Germinal center (tissue), 1 donor: ENCODE results near the gene TNFRSF8.
"Not testable (repeated sequence)": the region's sequence is repeated elsewhere in the genome, so short reads cannot be mapped to it uniquely, and the experiment has no call there.

Experiments
- DNase-seq: peaks from one replicate; pipeline ENCODE4 v3.0.0; 2012; ENCODE audit warnings: mixed read lengths, low spot score

TNFRSF8 gene

DNA sequence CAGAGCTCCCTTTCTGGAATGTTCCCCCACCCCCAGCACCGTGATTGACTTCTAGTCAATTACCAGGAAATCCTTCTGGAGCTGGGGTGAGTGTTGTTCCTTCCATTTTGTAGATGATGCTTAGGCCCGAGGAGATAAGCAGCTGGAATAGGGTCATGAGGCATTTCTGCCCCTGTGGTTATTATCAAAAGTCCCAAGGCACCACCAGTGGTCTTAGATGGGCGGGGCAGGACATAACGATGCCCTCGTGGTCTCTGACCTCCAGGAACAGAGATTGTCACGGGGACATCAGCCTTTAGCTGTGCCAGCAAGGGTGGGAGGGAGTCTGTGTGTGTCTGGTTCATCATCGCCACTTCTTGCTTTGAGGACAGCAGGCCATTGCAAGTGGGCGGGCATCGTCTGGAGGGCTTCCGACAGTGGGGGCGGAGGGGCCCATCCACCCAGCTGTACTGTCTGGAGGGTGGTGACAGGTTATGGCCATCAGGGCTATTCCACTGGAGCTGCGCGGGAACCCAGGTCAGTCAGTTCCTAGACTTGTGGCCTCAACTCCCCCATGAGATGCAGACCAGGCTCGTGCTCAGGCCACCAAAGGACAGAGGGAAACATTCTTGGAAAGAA lies 22.6 kb downstream of the TNFRSF8 start:
- no peak for DNase-seq

DNA sequence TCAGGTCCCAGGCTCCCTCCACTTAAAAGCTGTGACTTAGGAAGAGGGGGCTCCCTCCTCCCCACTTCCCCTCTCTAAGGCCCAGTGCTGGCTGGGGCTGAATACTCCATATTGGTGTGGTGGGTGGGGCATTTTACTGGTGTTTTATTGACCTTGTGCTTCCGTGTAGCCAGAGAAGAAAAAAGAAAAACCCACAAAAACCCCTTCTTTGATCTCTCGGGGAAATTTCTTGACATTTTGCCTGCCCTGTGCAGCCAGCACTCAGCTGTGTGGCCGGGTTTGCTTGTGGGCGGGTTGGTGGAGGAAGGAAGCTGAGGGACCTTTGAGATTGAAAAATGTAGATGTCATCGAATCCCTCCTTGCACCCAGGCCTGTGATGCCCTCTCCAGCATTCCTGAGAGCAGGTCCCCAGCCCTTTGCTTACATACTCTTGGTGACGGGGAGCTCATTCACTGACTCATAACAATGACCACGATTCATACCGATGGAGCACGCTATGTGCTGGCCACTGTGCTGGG lies 24.8 kb downstream of the TNFRSF8 start:
- DNase-seq, result no peak

DNA sequence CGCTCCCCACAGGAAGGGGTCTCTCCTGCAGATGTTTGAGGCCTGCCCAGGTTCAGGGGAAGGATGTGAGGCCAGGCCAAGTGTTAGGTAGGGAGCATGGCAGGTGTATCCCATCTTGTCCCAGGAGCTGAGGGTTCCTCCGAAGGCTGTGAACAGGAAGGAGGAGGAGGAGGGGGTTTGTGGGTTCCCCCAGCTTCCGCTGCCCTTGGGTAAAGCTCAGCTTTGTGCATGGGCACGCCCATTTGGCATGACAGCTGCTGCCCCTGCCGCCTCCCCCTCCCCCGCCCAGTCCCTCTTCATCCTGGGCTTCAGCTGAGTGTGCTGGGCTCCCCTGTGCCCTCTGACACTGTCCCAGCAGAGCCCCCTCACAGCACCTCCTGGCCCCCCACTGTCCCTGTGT lies 25.5 kb downstream of the TNFRSF8 start:
- no peak for DNase-seq

DNA sequence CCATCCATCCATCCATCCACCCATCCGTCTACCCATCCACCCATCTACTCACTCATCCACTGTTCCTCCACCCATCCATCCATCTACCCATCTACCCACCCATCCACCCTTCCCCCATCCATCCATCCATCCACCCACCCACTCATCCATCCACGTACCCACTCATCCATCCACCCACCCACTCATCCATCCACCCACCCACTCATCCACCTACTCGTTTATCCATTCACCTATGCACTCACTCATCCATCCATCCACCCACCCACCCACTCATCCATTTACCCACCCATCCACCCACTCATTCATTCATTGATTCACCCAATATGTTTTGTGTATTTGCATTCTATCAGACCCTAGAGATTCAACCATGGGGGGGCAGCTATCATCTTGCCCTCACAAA lies 27.2 kb downstream of the TNFRSF8 start:
- DNase-seq, result no peak

DNA sequence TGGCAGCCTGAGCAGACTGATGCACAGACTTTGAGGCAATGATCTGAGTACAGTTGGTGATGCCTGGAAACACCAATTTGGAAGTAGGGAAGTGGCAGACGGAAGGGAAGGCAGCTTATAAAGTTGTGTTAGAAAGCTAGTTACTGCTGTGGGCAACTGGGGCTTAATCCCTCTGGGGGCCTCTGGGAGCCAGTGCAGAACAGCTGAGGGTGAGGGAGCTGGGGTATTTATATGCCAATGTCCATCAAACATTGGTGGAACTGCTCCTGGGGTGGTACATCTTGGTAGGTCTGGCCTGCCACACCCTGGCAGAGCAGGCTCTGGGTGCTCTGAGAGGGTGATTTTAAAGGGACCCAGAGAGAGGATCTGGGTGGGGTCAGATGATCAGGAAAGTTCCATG lies 28.1 kb downstream of the TNFRSF8 start:
- DNase-seq, result no peak

DNA sequence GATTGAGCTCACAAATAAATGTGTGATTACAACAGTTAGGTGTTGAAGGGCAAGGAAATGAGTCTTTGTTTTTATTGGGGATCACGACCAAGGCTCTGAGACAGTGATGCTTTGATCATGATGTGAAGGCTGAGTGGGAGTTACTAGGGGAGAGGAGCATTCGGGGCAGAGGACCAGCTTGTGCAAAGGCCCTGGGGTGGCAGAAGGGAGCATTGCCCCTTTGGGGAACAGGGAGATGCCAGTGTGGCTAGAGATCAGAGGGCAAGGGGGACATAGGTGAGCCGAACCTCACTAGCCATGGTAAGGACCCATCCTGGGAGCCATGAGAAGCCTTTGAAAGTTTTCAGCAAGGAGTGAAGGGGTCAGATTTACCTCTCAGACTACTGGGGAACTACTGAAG lies 31.1 kb downstream of the TNFRSF8 start:
- no peak for DNase-seq

DNA sequence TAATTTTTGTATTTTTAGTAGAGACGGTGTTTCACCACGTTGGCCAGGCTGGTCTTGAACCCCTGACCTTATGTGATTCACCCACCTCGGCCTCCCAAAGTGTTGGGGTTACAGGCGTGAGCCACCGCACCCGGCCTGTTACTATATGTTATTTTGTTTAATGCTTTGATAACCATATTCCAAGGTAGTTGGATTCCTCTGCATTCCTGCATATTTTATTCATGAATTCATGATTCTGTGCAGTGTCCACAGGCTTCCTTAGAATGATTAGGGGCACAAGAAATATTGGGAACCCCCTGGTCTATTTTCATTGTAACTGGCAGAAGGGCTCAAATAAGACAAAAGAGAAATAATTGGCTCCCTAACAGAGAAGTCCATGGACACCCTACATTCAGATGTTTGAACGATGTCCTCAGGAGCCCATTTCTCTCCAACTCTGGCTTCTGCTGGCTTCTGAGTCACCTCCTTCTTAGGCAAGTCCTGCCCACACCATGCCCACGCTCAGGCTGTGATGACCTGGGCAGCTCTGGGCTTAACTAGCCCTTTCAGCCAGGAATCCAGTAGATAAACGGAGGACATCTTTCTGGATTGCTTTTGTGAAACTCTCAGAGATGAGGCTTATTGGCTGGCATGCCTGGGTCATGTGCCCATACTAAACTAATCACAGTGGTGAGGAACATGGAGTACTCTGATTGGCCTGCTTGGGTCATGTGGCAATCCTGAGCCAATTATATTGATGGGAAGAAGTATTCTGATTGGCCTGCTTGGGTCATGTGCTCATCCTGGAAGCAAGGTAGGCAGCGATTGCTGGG lies 32.6 kb downstream of the TNFRSF8 start:
- no peak for DNase-seq

DNA sequence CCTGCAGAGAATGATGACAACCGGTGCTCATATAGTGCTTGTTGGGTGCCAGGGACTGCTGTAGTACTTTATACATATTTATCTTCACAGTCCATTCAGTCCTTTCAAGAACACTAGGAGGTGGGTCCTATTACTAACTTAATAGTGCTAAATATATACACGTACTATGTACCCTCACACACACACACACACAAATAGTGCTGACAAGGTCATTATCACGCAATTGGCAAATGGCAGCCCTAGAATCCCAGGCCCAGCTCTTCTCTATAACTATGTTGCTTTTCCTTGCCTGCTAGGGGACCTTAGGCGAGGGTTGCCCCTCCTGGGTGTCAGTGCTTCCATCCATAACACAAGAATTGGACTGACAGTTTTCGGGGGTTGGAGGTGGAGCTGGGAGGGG lies 33.5 kb downstream of the TNFRSF8 start:
- DNase-seq, result no peak

DNA sequence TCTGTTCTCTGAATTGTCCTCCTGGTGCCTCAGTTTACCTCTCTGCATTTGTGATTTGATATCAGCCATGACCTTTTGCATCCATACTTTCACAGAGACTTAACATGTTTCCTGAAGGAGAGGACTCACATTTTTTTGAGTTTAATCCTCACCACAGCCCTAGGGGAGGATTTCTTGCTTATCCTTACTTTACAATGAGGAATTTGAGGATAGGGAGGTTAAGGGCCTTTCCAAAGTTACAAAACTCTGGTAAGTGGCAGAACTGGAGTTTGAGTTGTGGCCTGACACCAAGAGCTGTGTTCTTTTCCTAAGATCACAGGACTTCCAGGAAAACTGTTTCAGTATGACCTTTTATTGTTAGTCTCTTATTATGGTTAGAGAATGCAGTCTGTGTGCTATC lies 34.2 kb downstream of the TNFRSF8 start:
- no peak for DNase-seq

DNA sequence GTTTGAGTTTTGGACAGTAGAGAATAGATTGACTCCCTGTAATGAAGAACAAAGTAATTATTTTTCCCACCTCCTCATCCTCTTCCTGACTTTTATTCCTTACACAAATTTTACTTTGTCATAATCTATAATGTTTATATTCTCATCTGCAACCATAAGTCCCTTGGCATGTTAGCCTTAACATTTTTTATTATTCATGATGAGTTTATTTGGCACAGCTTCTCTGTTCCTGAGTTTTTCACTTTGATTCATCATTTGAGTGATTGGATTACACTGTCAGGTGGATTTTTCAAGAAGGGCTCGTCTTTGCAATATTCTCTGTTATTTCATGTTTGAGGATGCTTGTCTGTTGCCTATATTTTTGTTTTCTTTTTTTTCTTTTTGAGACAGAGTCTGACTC lies 35.7 kb downstream of the TNFRSF8 start:
- DNase-seq, result no peak

DNA sequence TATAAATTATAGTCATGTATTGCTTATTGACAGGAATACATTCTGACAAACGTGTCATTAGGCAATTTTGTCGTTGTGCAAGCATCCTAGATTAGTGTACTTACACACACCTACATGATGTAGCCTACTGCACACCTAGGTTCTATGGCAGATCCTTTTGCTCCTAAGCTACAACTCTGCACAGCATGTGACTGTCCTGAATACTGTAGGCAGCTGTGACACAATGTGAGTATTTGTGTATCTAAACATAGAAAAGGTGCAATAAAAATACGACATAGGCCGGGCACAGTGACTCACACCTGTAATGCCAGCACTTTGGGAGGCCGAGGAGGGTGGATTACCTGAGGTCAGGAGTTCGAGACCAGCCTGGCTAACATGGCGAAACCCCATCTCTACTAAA lies 36.5 kb downstream of the TNFRSF8 start:
- DNase-seq, result no peak

DNA sequence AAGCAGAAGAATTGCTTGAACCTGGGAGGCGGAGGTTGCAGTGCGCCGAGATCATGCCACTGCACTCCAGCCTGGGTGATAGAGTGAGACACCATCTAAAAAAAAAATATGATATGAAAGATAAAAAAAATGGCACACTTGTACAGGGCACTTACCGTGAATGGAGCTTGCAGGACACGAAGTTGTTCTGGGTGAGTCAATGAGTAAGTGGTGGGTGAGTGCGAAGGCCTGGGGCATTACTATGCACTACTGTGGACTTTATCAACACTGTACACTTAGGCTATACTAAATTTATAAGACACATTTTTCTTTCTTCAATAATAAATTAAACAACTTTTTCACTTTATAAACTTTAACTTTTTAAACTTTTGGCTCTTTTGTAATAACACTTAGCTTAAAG lies 37.0 kb downstream of the TNFRSF8 start:
- DNase-seq, result no peak

DNA sequence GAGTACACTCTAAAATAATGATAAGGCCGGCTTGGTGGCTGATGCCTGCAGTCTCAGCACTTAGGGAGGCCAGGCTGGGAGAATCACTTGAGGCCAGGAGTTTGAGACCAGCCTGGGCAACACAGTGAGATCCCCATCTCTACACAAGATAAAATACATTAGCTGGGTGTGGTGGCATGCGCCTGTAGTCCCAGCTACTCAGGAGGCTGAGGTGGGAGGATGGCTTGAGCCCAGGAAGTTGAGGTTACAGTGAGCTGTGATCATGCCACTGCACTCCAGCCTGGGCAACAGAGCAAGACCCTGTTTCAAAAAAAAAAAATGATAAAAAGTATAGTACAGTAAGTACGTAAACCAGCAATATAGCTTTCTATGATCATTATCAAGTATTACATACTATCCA lies 38.0 kb downstream of the TNFRSF8 start:
- DNase-seq, result not testable (repeated sequence)

DNA sequence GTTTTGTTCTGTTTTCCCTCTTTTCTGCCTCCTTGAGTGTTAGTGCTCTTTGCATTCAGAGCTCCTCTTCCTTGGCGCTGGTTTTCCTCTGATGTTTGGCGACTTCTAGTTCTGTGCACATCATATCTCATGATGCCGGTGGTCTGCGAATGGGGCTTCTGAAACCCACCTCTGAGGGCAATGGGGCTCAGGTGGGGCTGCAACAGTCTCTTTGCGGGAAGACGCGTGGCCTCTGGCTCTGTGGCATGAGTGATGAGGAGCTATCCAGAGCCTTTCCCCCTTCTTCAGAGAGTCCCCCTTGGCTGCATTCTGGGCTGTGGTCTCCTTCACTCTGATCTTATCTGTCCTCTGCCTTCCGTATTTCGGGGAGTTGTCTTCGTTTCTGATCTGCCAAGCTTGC lies 39.0 kb downstream of the TNFRSF8 start:
- no peak for DNase-seq

DNA sequence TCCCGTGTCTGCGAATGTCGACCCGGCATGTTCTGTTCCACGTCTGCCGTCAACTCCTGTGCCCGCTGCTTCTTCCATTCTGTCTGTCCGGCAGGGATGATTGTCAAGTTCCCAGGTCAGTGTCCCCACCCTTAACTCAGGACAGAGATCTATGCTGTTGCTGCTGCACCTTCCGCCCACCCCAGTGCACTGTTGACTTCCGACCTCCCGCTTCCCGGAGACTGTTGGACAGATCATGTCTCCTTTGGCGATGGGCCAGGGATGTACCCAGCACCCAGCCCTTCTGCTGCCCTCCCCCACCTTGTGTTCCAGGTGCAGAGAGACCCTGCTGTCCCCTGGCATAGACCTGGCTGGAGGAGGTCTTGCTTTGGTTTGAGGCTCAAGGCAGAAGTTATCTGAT lies 41.3 kb downstream of the TNFRSF8 start:
- DNase-seq, result no peak

DNA sequence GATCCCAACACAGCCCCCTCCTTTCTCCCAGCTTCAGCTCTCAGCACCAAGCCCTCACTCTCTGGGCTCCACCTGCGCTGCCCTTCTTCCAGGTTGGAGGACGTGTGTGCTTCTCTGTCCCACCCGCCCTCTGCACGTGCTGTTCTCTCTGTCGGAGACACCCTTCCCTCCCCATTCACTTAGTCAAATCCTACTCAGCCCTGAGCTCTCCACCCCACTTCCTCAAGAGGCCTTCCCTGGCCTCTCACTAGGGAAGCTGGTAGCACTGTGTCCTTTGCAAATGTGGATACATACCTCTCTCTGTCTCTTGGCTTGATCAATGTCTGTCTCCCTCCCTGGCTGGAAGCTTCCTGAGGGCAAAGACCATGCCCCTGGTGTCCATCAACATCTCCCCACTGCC lies 43.0 kb downstream of the TNFRSF8 start:
- no peak for DNase-seq

DNA sequence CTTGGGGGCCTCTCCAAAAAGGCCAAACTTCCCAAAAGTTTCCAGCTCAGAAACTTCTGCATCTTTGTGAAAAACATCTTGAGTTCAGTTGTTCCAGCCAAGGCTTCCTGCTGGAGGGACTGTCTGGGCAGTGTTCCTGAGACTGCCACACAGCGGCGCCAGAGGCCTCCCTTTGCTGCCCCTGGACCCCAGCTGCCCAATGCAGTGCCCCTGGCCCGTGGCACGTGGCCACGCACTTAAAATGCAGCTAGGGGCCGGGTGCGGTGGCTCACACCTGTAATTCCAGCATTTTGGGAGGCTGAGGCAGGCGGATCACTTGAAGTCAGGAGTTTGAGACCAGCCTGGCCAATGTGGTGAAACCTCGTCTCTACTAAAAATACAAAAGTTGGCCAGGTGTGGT lies 43.8 kb downstream of the TNFRSF8 start:
- not testable (repeated sequence) for DNase-seq

DNA sequence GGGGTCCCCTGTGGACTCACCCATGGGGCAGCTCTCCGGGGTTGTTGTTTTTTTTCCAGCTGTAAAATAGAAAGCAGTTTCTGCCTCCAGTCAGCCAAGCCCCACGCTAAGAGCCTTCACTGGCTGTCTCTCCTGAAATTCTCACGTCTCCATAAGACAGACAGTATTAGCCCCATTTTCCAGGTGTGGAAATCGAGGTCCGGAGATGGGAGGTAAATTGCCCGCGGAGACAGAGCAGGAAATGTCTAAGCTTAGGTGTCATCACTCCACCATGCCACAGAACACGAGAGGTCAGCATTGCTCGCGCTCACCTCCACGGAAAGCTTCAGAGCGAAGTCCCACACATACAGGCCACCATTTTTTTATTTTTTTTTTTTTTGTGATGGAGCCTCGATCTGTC lies 44.6 kb downstream of the TNFRSF8 start:
- no peak for DNase-seq

DNA sequence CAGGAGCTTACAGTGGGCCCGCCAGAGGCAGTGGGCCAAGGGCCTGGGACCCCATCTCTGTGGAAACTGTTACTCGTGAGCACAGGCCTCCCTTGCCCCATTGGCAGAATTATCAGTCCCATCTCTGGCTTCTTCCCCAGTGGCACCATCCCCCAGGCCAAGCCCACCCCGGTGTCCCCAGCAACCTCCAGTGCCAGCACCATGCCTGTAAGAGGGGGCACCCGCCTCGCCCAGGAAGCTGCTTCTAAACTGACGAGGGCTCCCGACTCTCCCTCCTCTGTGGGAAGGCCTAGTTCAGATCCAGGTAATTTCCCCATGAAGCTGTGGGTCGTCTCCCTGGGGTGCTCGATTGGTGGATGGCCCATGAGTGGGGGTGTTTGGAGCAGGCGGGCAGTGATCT lies 46.8 kb downstream of the TNFRSF8 start:
- no peak for DNase-seq

DNA sequence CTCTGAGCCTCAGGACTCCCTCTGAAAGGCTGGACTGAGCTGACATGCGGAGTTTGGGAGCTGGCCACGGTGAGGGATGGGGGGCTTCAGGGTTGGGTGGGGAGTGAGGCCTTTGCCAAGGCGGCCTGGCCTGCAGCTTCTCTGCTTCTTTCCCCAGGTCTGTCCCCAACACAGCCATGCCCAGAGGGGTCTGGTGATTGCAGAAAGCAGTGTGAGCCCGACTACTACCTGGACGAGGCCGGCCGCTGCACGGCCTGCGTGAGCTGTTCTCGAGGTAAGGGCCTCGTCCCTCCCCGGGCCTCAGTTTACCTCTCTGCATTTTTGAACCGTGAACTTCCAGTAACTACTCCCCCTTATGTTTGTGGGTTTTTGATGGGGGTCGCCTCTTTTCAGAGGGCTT lies 48.6 kb downstream of the TNFRSF8 start:
- DNase-seq, result no peak

DNA sequence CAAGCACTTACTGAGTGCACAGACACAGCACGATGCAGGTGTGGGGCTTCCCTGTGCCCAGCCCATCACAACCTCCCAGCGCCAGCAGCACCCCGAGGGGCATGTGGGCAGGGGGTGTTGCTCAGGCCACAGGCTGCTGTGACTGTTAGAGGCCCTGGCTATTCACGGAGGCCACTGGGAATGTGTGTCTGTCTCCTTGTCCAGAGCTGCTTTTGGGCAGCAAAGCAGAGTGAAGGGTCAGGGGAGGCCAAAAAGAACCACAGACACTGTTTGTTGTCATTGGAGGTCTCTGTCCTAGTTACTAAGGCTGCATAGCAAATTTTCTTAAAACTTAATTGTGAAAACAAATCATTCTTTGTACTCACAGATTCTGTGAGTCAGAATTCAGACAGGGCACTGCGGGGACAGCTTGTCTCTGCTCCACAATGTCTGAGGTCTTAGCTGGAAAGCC lies 49.6 kb downstream of the TNFRSF8 start:
- no peak for DNase-seq

DNA sequence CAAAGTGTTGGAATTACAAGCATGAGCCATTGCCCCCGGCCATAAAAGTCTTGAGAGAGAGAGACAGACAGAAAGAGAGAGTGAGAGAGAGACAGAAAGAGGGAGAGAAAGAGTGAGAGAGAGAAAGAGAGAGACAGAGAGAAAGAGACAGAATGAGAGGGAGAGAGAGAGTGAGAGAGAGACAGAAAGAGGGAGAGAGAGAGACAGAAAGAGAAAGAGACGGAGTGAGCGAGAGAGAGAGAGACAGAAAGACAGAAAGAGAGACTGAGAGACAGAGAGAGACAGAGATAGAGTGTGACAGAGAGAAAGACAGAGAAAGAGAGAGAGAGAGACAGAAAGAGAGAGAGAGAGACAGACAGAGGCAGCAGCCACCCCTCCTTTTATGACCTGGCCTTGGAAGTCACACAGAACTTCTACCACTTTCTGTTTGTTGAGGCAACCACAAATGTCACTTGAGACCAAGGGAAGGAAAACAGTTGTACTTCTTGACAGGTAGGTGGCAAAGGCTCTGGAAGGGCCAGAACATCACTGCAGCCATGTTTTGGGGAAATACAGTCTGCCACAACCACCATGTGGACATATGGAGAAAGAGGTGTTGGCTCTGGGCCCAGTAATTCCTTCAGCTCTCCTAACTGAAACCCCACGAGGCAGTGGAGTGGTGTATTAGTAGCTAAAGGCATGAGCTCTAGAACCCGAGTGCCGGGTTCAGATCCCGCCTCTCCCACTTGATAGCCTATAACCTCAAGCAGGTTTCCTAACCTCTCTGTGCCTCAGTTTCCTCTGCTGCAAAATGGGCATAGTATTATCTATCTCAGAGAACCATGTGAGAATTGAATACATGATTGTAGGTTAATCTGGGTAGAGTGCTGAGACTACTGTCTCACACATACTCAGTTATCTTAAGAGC lies 50.6 kb downstream of the TNFRSF8 start:
- no peak for DNase-seq

DNA sequence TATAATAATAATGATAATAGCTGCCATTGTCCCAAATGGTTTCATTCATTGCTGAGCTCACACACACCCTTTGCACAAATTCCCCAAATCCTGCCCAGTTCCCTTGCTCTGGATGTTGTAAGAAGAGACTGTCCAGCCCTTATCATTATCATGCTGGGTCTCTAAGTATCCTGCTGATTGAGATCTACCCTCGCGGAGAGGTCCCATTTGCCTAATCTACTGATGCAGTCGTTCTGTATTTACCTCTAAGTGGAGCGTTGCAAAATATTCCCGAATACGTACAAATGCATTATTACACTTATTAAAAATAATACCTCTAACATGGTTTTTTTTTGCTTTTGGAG lies 51.2 kb downstream of the TNFRSF8 start:
- DNase-seq, result no peak
